Vagina (tissue), 2 donors: ENCODE results near the gene ATP8A2. TPM values are rescaled to one million over a fixed set of nuclear protein-coding genes. Genes with fewer than 3 reads are reported as not detected.

Source experiments
- DNase-seq, 2 donors: peaks; one replicate each; pipeline ENCODE4 v3.0.0-alpha.2; 2017; ENCODE audit errors: extremely low spot score in 2 of 2
- H3K27ac ChIP-seq: fragments of 200-600 bp; sonication (generic); one replicate; pipeline ENCODE4 v1.5.1; 2019
- H3K27me3 ChIP-seq: fragments of 200-600 bp; sonication (generic); one replicate; pipeline ENCODE4 v1.5.1; 2019
- H3K36me3 ChIP-seq, 2 donors: fragments of 200-600 bp; sonication (generic); one replicate each; pipeline ENCODE4 v1.5.1; 2017 to 2019
- H3K4me1 ChIP-seq: fragments of 200-600 bp; sonication (generic); one replicate; pipeline ENCODE4 v1.5.1; 2019
- H3K4me3 ChIP-seq, 2 donors: fragments of 200-600 bp; sonication (generic); 1 replicate in 1 of 2; 2 replicates in 1 of 2; pipeline ENCODE4 v1.5.1; 2016 to 2019
- H3K9me3 ChIP-seq: fragments of 200-600 bp; sonication (generic); one replicate; pipeline ENCODE4 v1.5.1; 2019
- CTCF ChIP-seq, 3 experiments: fragments of 450-650 bp in 2 of 3; fragments of 200-600 bp in 1 of 3; sonication (generic) in 1 of 3; IDR thresholded peaks; one replicate each; pipeline ENCODE4 v1.5.1; 2017 to 2019; ENCODE audit warnings: antibody characterized with exemption in 3 of 3, mild to moderate bottlenecking in 2 of 3, moderate library complexity in 2 of 3
- POLR2A ChIP-seq, 2 donors: fragments of 450-650 bp; IDR thresholded peaks; one replicate each; pipeline ENCODE4 v1.6.1; 2017; ENCODE audit warnings: antibody characterized with exemption in 2 of 2, mild to moderate bottlenecking in 2 of 2, moderate library complexity in 2 of 2
- POLR2AphosphoS5 ChIP-seq, 2 donors: sonication (generic); formaldehyde crosslinking; IDR thresholded peaks; one replicate each; pipeline ENCODE4 v1.9.0; 2017; ENCODE audit warnings: antibody characterized with exemption in 2 of 2, mild to moderate bottlenecking in 2 of 2, low read depth in 1 of 2; ENCODE audit not compliant: insufficient read depth in 1 of 2
- intact Hi-C: fragments of 100-400 bp; cut with DNase I; formaldehyde crosslinking; loops from one replicate; pipeline ENCODE4 v1.15.1; 2023
- total RNA-seq: library from RNA; depleted of rRNA; stranded (reverse); fragments of >200 nt; gene quantifications from one replicate; pipeline ENCODE4 v1.2.3, GENCODE V29; 2016

ATP8A2 gene
- total RNA-seq, 1 donor from 2014 or later: 1.5 TPM

GRCh38 chr13:25409938-25410337 is 38.2 kb downstream of the ATP8A2 start:
- no peaks in the 10 kb centered on the region for H3K9me3 ChIP-seq
- H3K4me3 ChIP-seq: no peak overlapping the region
- no peaks in the 10 kb centered on the region for H3K36me3 ChIP-seq
- no peak for DNase-seq
- no peaks in the 10 kb centered on the region for H3K4me1 ChIP-seq
- TF ChIP-seq POLR2AphosphoS5 (IDR thresholded peaks at IDR 0.05; ENCODE audit: insufficient read depth in 1 of 2, low read depth in 1 of 2) (no peak), POLR2A (IDR thresholded peaks at IDR 0.05) (no peak), CTCF (IDR thresholded peaks at IDR 0.05) (no peak)
- H3K27ac ChIP-seq: no peak overlapping the region
- intact Hi-C loops: no loop called here
- no peaks in the 10 kb centered on the region for H3K27me3 ChIP-seq

- TF ChIP-seq POLR2A (IDR thresholded peaks at IDR 0.05): no peak
- TF ChIP-seq CTCF (IDR thresholded peaks at IDR 0.05): no peak
- TF ChIP-seq POLR2AphosphoS5 (IDR thresholded peaks at IDR 0.05; ENCODE audit: insufficient read depth in 1 of 2, low read depth in 1 of 2): no peak
- H3K27me3 ChIP-seq: no peaks in the 10 kb centered on the region
Measured at GRCh38 chr13:25415241-25415640, 43.5 kb downstream of the ATP8A2 start.

GRCh38 chr13:25417535-25417934 is 45.8 kb downstream of the ATP8A2 start:
- no peaks in the 10 kb centered on the region for H3K9me3 ChIP-seq
- H3K4me1 ChIP-seq: no peaks in the 10 kb centered on the region
- no peaks in the 10 kb centered on the region for H3K36me3 ChIP-seq
- no peak for DNase-seq
- no peak overlapping the region for H3K4me3 ChIP-seq
- H3K27ac ChIP-seq: no peak overlapping the region
- intact Hi-C loops: no loop called here
- TF ChIP-seq CTCF (IDR thresholded peaks at IDR 0.05): no peak
- TF ChIP-seq POLR2A (IDR thresholded peaks at IDR 0.05): no peak
- no peak for TF ChIP-seq POLR2AphosphoS5 (IDR thresholded peaks at IDR 0.05; ENCODE audit: insufficient read depth in 1 of 2, low read depth in 1 of 2)
- H3K27me3 ChIP-seq: no peaks in the 10 kb centered on the region

More at GRCh38 chr13:25415241-25415640, 43.5 kb downstream of the ATP8A2 start:
- Histone ChIP-seq H3K4me1 (no peaks in the 10 kb centered on the region), H3K36me3 (no peaks in the 10 kb centered on the region), H3K4me3 (no peak overlapping the region), H3K9me3 (no peaks in the 10 kb centered on the region), H3K27ac (no peak overlapping the region)
- intact Hi-C loops: no loop called here
- DNase-seq: no peak

- Histone ChIP-seq H3K9me3 (no peaks in the 10 kb centered on the region), H3K27ac (no peak overlapping the region), H3K4me3 (no peak overlapping the region), H3K27me3 (no peaks in the 10 kb centered on the region), H3K36me3 (no peaks in the 10 kb centered on the region), H3K4me1 (no peaks in the 10 kb centered on the region)
- intact Hi-C loops: no loop called here
- no peak for DNase-seq
- TF ChIP-seq POLR2A (IDR thresholded peaks at IDR 0.05): no peak
- no peak for TF ChIP-seq POLR2AphosphoS5 (IDR thresholded peaks at IDR 0.05; ENCODE audit: insufficient read depth in 1 of 2, low read depth in 1 of 2)
- TF ChIP-seq CTCF (IDR thresholded peaks at IDR 0.05): no peak
Measured at GRCh38 chr13:25420161-25420560, 48.4 kb downstream of the ATP8A2 start.

GRCh38 chr13:25421612-25422011 is 49.8 kb downstream of the ATP8A2 start:
- no peaks in the 10 kb centered on the region for H3K36me3 ChIP-seq
- no peaks in the 10 kb centered on the region for H3K9me3 ChIP-seq
- DNase-seq: no peak
- no peaks in the 10 kb centered on the region for H3K4me1 ChIP-seq
- H3K27me3 ChIP-seq: no peaks in the 10 kb centered on the region
- no peak overlapping the region for H3K27ac ChIP-seq
- no peak overlapping the region for H3K4me3 ChIP-seq
- TF ChIP-seq POLR2AphosphoS5 (IDR thresholded peaks at IDR 0.05; ENCODE audit: insufficient read depth in 1 of 2, low read depth in 1 of 2): no peak
- TF ChIP-seq CTCF (IDR thresholded peaks at IDR 0.05): no peak
- TF ChIP-seq POLR2A (IDR thresholded peaks at IDR 0.05): no peak
- intact Hi-C loops: no loop called here
